Measurements from ENCODE around the gene AMOT. TPM values are rescaled to one million over a fixed set of nuclear protein-coding genes. Genes with fewer than 3 reads are reported as not detected.

The AMOT gene
- total and polyA plus RNA-seq, 10 of the 15 experiments (the other 5 are each of a cell fraction or from before 2014, with no cell fraction given) = 0.92 to 14.5 (median 2.9) TPM

- TF ChIP-seq ZBTB33 (IDR thresholded peaks at IDR 0.05) = no peak
Measured at GRCh38 chrX:112822892-112823291, 17.7 kb downstream of the AMOT start (continued).

GRCh38 chrX:112820364-112821268 lies 20.0 kb downstream of the AMOT start:
- DNase-seq (ENCODE audit: low read depth, low spot score) (no peak), ATAC-seq (no peak), FAIRE-seq (no peak)
- H3K9ac ChIP-seq (ENCODE audit: control insufficient read depth, insufficient read depth, low read length) = no peak overlapping the region
- H3K4me2 ChIP-seq (ENCODE audit: control insufficient read depth, insufficient read depth) = no peak overlapping the region
- H3K27ac ChIP-seq (ENCODE audit: control insufficient read depth, insufficient read depth) = no peak overlapping the region
- no peak overlapping the region for H3K4me3 ChIP-seq
- no peak overlapping the region for H2AFZ ChIP-seq (ENCODE audit: control insufficient read depth, low read depth, low read length)
- BruUV-seq (replicated peaks) = no TSS peak
- SMC1A ChIA-PET (ENCODE audit: uncharacterized antibody, unreplicated experiment) = interaction anchor here (1.4 kb wide), 1 partner anchor 21 kb away, joined by 4 read pairs; no protein-coding TSS in a partner anchor
- no peaks in the 10 kb centered on the region for H3K27me3 ChIP-seq (replicated peaks in 1 of 2; ENCODE audit: control insufficient read depth in 2 of 2, insufficient read depth in 2 of 2, low read length in 1 of 2)
- no peaks in the 10 kb centered on the region for H3K79me2 ChIP-seq (ENCODE audit: control insufficient read depth, insufficient read depth, low read length)
- WGBS (ENCODE audit: insufficient coverage, insufficient replicate concordance, low lambda C conversion rate, missing lambda C conversion rate) = 58% methylated on average over 3 of the region's 3 CpGs
- in situ Hi-C loops (cut with MboI) (no loop called here), intact Hi-C loops (cut with micrococcal nuclease; ENCODE audit: unreplicated experiment) (no loop called here)
- POLR2A ChIA-PET = no interaction called here
- no peaks in the 10 kb centered on the region for H3K36me3 ChIP-seq (ENCODE audit: control insufficient read depth in 2 of 2, insufficient read depth in 2 of 2, low read length in 1 of 2)
- no peaks in the 10 kb centered on the region for H4K20me1 ChIP-seq (ENCODE audit: control insufficient read depth, insufficient read depth)
- no peaks in the 10 kb centered on the region; the same call in 2 of the 3 replicates for H3K9me3 ChIP-seq (replicated peaks; ENCODE audit: control insufficient read depth, insufficient read depth, low read length)
- CTCF ChIA-PET = no interaction called here
- RAD21 ChIA-PET (ENCODE audit: unreplicated experiment) = no interaction called here
- no peaks in the 10 kb centered on the region for H3K4me1 ChIP-seq (ENCODE audit: control insufficient read depth, insufficient read depth, low read length)
- TF ChIP-seq MLLT1 (IDR thresholded peaks at IDR 0.05) (no peak), NR2C1 (IDR thresholded peaks at IDR 0.05) (no peak), RFX5 (IDR thresholded peaks at IDR 0.05; ENCODE audit: low read depth, low read length) (no peak), ZBTB40 (IDR thresholded peaks at IDR 0.05; ENCODE audit: borderline replicate concordance) (no peak), CHD2 (IDR thresholded peaks at IDR 0.05; ENCODE audit: borderline replicate concordance, low read depth, low read length) (no peak), HCFC1 (IDR thresholded peaks at IDR 0.05; ENCODE audit: low read length) (no peak), EZH2 (IDR thresholded peaks at IDR 0.05; ENCODE audit: borderline replicate concordance, control insufficient read depth, low read depth, low read length) (no peak), REST (IDR thresholded peaks at IDR 0.05; ENCODE audit: low read depth, low read length) (no peak)
